GM18498 (cell line): ENCODE results near the gene GREB1.

Experiments used
- ATAC-seq: cut with Tn5 transposase; IDR thresholded peaks from one replicate; pipeline ENCODE4 v1.9.1; 2021; ENCODE audit warnings: mild to moderate bottlenecking, moderate library complexity; ENCODE audit not compliant: unreplicated experiment

GREB1 gene

GRCh38 chr2:11507517-11507916 lies 26.3 kb upstream of the GREB1 start:
- no peak for ATAC-seq

DNA sequence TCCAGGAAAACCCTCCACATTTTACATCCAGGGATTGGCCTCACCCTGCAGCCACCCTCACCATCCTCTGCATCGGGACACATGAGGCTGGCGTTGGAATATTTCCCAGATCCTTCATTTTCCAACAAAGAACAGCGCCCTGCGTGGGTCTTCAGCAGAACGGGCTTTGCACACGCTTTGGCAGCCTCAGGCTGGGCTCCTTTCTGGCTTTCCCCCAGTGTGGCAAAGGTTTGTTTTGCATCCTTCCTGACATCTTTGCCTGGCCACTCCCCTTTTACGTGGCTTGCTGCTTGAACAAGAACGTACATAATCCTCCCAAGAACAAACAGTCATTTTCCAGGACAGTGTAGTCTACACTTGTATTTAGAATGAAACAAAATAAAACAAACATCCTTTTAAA lies 25.6 kb upstream of the GREB1 start:
- no peak for ATAC-seq

DNA sequence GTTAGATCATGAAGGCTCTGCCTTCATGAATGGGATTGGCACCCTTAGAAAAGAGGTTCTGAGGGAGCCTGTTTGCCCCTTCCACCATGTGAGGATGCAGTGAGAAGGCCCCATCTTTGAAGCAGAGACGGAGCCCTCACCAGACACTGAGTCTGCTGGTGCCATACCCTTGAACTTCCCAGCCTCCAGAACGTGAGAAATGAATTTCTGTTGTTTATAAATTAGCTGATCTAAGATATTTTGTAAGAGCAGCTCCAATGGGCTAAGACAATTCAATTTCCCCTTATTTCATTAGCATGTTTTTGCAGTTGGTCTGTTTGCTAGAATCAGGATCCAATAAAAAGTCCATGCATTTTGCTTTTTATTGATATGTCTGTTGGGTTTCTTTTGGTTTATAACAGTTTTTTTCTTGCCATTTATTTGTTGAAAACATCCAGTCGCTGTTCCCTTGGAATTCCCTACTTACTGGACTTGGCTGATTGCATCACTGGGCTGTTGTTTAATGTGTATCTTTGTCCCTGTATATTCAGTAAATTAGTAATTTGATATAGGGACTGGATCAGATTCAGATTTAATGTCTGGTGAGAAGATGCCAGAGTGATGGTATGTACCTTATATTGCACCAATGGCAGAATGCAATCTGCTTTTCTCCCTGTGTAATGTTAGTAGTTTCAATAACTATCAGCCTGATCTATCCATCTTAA lies 24.0 kb upstream of the GREB1 start:
- ATAC-seq, result no peak

DNA sequence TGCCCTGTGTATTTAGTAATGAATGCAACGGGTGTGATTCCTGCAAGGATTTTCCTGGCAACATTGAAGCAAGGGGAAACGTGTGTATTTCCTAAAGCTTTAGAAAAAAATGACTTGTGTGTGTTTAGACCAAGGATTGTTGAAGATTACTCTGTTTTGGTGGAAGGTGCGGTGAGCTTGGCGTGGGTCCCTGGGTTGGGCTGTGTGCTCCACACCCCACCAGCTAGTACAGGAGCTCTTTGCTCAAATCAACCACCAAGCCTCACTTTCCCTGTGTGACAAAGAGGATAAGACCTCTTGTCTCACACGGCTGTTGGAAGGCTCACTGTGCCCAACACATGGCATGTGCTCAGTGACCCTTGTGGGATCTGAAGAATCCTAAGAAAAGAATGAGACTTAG lies 21.4 kb upstream of the GREB1 start:
- ATAC-seq, result no peak

GRCh38 chr2:11513319-11513718 lies 20.5 kb upstream of the GREB1 start:
- ATAC-seq, result no peak

DNA sequence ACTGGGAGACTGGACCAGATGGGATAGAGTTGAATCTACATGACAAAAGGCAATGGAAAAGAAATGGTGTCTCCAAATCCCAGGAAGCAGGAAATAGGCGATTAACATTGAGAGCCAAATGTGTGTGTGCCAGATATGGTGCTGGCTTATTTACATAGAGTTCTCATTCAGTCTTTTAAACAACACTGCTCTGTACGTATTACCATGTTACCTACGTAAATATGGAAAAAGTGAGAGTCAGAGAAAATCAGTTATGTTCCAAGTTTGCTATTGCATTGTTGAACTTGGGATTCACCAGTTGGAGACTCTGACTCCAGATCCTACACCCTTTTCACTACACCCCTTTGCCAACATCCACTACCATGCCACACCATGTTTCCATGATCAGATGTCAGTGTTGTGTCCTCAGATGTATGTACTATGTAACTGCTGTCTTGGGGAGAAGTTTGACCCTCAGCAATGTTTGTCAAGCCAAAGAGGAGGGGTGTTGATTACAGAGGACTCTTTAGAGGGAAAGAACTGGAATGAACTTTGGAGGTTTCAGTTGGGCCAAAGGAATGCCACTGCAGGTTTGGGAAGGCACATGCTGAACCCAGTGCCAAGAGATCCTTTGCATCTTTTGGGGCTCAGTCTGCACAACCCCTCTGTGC lies 19.6 kb upstream of the GREB1 start:
- ATAC-seq, result no peak

GRCh38 chr2:11514904-11515303 lies 18.9 kb upstream of the GREB1 start:
- no peak for ATAC-seq

DNA sequence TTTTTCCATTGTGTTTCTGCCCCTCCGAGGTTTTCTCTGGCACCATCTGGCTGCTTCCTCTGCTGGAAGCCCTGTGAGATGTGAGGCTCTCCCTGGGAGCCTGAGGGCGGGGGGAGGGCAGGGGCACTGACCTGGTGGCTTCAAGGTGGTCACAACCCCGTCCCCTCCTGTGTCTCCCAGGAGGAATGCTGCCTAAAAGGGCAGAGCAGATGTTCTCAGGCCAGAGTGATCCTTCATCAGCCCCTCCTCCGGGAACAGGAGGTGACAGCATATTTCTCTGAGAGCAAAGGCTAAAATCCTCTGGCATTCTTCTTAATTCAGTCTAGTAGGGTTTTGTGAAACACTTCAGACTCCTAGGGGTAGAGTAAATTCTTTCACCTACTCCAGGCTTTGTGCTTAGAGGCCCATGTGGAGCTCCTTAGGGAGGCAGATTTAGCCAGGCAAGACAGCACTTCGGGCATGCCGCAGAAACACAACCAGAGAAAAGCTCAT lies 18.3 kb upstream of the GREB1 start:
- no peak for ATAC-seq

- ATAC-seq, result no peak
Measured at GRCh38 chr2:11516984-11517648, 16.7 kb upstream of the GREB1 start.

- ATAC-seq, result no peak
Measured at GRCh38 chr2:11517906-11518305, 15.9 kb upstream of the GREB1 start.

DNA sequence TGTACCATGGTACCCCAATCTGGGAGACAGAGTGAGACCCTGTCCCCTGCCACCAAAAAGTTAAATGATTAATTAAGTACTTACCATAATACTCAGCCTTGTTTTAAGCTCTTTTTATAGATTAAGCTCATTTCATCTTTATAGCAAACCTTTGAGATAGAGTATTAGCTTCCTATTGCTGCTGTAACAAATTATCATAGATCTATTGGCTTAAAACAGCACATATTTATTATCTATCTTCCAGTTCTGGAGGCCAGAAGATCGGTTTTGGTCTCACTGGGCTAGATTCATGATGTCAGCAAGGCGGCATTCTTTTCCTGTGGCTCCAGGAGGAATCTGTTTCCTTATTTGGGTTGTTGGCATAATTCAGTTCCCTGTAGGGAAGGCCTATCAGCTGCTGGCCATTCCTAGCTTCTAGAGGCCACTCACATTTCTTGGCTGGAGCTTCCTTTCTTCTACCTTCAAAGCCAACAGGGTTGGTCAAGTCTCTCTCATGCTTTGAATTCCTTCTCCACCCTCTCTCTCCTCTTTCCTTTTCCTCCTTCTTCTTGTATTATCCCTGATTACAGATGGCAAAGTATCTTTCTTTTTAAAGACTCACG lies 13.7 kb upstream of the GREB1 start:
- ATAC-seq, result no peak

DNA sequence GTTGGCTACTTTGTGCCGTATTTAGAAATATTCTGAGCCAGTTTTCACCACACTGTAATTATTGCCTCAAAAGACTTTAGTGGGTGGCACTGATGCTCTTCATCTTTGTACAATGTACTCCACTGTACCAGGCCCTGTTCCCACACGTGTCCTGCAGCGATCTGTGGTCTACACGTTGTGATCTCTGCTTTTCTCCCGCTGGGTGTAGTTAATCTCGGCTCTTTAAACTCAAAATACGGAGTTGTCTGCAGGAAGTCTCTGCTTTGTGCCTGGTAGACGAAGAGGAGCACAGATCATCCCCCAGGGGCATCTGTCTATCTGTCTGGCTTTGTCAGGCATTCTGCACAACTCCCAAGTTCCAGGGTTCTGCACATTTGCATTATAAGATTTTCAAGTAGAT lies 12.1 kb upstream of the GREB1 start:
- no peak for ATAC-seq

DNA sequence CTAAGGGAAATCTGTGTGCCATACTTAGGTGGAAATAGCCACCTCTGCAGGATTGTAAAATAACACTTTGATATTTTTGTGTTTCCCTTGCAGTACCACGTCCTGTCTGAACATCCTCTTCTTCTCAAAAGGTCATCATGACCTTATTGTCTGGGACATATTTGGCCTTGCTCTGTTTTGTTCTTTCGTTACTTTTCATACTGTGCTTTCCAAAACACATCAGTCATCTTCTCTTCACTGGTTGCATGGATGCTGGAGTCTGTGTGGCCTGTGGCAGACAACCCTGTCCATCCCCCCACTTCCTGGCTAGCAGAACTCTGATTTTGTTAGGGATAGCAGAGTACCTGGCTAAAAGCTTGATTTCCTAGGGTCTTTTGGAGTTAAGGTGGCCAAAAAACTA lies 9.4 kb upstream of the GREB1 start:
- ATAC-seq, result no peak

- ATAC-seq, result no peak
Measured at GRCh38 chr2:11525762-11526161, 8.1 kb upstream of the GREB1 start.

GRCh38 chr2:11527001-11527400 lies 6.8 kb upstream of the GREB1 start:
- no peak for ATAC-seq

DNA sequence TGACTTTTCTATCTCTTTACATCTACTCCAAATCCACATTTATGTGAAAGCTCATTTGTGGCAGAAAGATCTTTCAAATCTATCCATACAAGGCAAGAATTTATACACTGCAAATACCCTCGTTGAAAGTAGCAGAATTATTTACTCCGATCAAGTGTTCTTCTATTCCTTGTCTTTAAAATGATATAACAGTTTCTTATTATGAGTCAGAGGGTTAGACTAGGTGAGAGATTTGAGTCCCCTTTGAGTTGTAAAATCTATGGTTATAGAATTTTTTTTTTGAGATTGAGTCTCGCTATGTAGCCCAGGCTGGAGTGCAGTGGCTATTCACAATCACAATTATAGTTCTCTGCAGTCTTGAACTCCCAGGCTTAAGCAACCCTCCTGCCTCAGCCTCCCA lies 5.6 kb upstream of the GREB1 start:
- ATAC-seq, result no peak

GRCh38 chr2:11530864-11531465 lies 2.9 kb upstream of the GREB1 start:
- no peak for ATAC-seq

- ATAC-seq, result no peak
Measured at GRCh38 chr2:11532416-11533055, 1.3 kb upstream of the GREB1 start.

DNA sequence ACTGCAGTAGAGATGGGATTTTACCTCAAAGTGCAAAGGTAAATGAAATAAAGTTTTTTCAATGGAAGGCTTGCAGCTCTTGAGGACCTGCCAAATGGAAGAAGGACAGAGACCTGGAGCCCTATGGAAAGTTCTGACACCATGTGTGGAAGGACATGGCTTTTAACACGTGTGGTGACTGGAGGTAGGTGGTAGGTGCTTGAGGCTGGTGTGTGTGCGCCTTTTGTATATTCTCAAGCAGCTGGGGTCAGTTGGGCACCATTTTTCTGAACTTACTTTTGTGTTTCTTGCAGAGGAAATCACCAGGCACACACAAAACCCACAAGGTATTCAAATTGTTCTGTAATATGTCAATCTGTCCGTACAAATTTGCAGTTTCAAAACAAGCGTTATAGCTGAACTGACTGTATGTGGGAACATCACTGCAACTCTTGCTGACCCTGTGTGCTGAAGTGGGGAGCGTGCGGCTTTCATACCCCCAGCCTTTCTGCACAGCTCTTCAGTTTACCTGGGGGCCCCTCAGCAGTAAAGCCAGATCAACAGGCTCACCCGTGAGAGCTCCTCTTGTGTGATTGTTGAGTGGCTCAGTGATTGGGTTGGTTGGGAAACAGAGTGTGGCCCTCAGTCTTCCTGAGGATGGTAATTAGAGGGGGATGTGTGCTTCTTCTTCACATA lies 363 bp downstream of the GREB1 start:
- ATAC-seq, result no peak

GRCh38 chr2:11534746-11535484 lies 1.1 kb downstream of the GREB1 start:
- no peak for ATAC-seq
